Gastrocnemius medialis (tissue), 4 donors: ENCODE results near the gene PDZRN4.

Experiments used
- POLR2A ChIP-seq, 2 donors: fragments of 450-650 bp; IDR thresholded peaks; one replicate each; pipeline ENCODE4 v1.6.1; 2017; ENCODE audit warnings: antibody characterized with exemption in 2 of 2, mild to moderate bottlenecking in 2 of 2, moderate library complexity in 2 of 2
- TF ChIP-seq, protein P1 (sequence below), 5 experiments: fragments of 450-650 bp in 3 of 5; fragments of 200-600 bp in 2 of 5; sonication (generic) in 2 of 5; IDR thresholded peaks in 4 of 5; conservative IDR thresholded peaks in 1 of 5; 1 replicate in 4 of 5; 2 replicates in 1 of 5; pipeline ENCODE4 v1.5.1; 2016 to 2019; ENCODE audit warnings: antibody characterized with exemption in 5 of 5, mild to moderate bottlenecking in 3 of 5, moderate library complexity in 3 of 5

DNA sequence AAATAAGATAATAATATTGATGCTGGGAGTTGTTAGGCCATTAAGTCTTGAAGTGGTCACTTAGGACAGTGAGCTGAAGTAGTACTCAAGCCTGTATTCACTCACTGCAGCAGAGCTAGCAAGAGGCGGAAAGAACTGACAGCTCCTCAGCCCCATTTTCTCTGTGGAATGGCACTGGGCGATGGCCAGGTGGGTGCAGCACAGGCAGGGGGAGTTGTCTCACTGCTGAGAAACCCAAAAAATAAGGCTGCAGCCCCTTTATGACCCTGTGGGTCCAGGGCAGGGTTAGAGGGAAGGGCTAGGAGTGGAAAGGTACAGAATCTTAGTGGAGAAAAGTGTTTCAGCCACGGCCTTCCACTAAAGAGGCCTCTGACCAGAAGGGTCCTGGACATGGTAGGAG is 35.5 kb downstream of the PDZRN4 start:
- TF ChIP-seq, protein P1, sequence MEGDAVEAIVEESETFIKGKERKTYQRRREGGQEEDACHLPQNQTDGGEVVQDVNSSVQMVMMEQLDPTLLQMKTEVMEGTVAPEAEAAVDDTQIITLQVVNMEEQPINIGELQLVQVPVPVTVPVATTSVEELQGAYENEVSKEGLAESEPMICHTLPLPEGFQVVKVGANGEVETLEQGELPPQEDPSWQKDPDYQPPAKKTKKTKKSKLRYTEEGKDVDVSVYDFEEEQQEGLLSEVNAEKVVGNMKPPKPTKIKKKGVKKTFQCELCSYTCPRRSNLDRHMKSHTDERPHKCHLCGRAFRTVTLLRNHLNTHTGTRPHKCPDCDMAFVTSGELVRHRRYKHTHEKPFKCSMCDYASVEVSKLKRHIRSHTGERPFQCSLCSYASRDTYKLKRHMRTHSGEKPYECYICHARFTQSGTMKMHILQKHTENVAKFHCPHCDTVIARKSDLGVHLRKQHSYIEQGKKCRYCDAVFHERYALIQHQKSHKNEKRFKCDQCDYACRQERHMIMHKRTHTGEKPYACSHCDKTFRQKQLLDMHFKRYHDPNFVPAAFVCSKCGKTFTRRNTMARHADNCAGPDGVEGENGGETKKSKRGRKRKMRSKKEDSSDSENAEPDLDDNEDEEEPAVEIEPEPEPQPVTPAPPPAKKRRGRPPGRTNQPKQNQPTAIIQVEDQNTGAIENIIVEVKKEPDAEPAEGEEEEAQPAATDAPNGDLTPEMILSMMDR (IDR thresholded peaks at IDR 0.05 in 4 of 5, conservative IDR thresholded peaks at IDR 0.05 in 1 of 5) = no peak
- TF ChIP-seq POLR2A (IDR thresholded peaks at IDR 0.05) = no peak
